DOHH2 (cell line): Measurements from ENCODE around the gene ZRANB3.

Experiments
- EZH2phosphoT487 ChIP-seq: fragments of 200-600 bp; sonication (generic); IDR thresholded peaks from 2 replicates; pipeline ENCODE4 v1.6.1; 2017; ENCODE audit warnings: borderline replicate concordance, mild to moderate bottlenecking, antibody characterized with exemption, low read length, moderate library complexity, mixed read lengths
- TF ChIP-seq, protein P1 (sequence below): fragments of 200-600 bp; sonication (generic); IDR thresholded peaks from one replicate; pipeline ENCODE4 v1.5.1; 2014; ENCODE audit warnings: antibody characterized with exemption, mild to moderate bottlenecking, low read depth, low read length; ENCODE audit not compliant: poor library complexity, severe bottlenecking

DNA sequence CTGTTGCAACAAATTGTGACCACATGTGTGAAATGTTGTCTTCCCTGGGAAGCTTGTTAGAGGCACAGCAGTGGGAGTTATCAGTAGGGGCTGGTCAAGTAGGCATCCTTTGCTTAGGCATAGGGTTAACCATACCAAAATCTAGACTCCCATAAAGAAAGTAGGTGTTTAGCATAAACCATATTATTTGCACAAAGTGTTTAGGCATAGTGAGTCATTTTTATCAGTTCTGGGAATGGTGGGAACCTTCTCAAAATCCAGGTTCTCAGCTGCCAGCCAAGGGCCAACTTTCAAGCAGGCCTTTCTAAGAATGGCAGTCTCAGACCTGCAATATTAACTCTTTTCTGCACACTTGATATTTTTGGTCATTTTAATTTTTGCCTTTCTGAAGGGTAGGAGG lies 390.4 kb downstream of the ZRANB3 start:
- TF ChIP-seq EZH2phosphoT487 = no peak
- TF ChIP-seq, protein P1, sequence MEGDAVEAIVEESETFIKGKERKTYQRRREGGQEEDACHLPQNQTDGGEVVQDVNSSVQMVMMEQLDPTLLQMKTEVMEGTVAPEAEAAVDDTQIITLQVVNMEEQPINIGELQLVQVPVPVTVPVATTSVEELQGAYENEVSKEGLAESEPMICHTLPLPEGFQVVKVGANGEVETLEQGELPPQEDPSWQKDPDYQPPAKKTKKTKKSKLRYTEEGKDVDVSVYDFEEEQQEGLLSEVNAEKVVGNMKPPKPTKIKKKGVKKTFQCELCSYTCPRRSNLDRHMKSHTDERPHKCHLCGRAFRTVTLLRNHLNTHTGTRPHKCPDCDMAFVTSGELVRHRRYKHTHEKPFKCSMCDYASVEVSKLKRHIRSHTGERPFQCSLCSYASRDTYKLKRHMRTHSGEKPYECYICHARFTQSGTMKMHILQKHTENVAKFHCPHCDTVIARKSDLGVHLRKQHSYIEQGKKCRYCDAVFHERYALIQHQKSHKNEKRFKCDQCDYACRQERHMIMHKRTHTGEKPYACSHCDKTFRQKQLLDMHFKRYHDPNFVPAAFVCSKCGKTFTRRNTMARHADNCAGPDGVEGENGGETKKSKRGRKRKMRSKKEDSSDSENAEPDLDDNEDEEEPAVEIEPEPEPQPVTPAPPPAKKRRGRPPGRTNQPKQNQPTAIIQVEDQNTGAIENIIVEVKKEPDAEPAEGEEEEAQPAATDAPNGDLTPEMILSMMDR = no peak
